SK-N-SH (cell line): ENCODE results near the gene GDPD1. TPM values are rescaled to one million over a fixed set of nuclear protein-coding genes. Genes with fewer than 3 reads are reported as not detected.

ENCODE experiments used
- CTCF ChIA-PET: fragments of 300-600, 350-600 bp; formaldehyde crosslinking; extraction: SDS; loops from one replicate; lab custom pipeline; 2021; lab: Yijun Ruan, JAX
- POLR2A ChIA-PET: fragments of 350-600 bp; sonication (Branson Sonifier 250); formaldehyde crosslinking; extraction: SDS; loops from one replicate; lab custom pipeline; 2020; ENCODE audit warnings: antibody characterized with exemption, inconsistent platforms; lab: Yijun Ruan, JAX
- DNase-seq: peaks from one replicate; pipeline ENCODE4 v3.0.0; 2012
- H2AFZ ChIP-seq: fragments of 200-600 bp; sonication (generic); 2 replicates; pipeline ENCODE4 v1.8.1; 2016; ENCODE audit warnings: antibody characterized with exemption, mild to moderate bottlenecking, low read depth
- H3F3A ChIP-seq: fragments of 200-600 bp; sonication (generic); replicated peaks from 2 replicates; pipeline ENCODE3; 2016; ENCODE audit warnings: antibody characterized with exemption, mild to moderate bottlenecking; ENCODE audit not compliant: insufficient read depth
- H3K27ac ChIP-seq, 2 experiments: fragments of 200-500 bp in 1 of 2; fragments of 200-600 bp in 1 of 2; sonication (Bioruptor generic) in 1 of 2; sonication (generic), shearing (Covaris generic) in 1 of 2; 2 replicates each; pipeline versions ENCODE4 v1.5.1 to v1.6.1; 2014 to 2016; ENCODE audit warnings: low read depth in 2 of 2, inconsistent platforms in 1 of 2, low read length in 1 of 2, mild to moderate bottlenecking in 1 of 2, mixed read lengths in 1 of 2
- H3K27me3 ChIP-seq: fragments of 200-600 bp; sonication (generic), shearing (Covaris generic); 2 replicates; pipeline ENCODE4 v1.6.1; 2016; ENCODE audit warnings: mixed run types; ENCODE audit not compliant: insufficient read depth
- H3K36me3 ChIP-seq, 2 experiments: fragments of 200-500 bp in 1 of 2; fragments of 200-600 bp in 1 of 2; sonication (Bioruptor generic) in 1 of 2; sonication (generic) in 1 of 2; replicated peaks in 1 of 2; 2 replicates each; pipeline versions ENCODE3 to v1.5.1; 2014 to 2016; ENCODE audit warnings: low read length in 1 of 2, mild to moderate bottlenecking in 1 of 2; ENCODE audit not compliant: insufficient read depth in 2 of 2, control insufficient read depth in 1 of 2
- H3K4me1 ChIP-seq, 2 experiments: fragments of 200-500 bp in 1 of 2; fragments of 200-600 bp in 1 of 2; sonication (Bioruptor generic) in 1 of 2; sonication (generic), shearing (Covaris generic) in 1 of 2; 2 replicates each; pipeline versions ENCODE4 v1.5.1 to v1.6.1; 2014 to 2016; ENCODE audit warnings: low read depth in 1 of 2, low read length in 1 of 2, mixed run types in 1 of 2; ENCODE audit not compliant: insufficient read depth in 2 of 2, control insufficient read depth in 1 of 2
- H3K4me2 ChIP-seq: fragments of 200-600 bp; sonication (generic), shearing (Covaris generic); 2 replicates; pipeline ENCODE4 v1.6.1; 2017; ENCODE audit warnings: mixed run types
- H3K4me3 ChIP-seq, 2 experiments: fragments of 200-500 bp in 1 of 2; fragments of 200-600 bp in 1 of 2; sonication (Bioruptor generic) in 1 of 2; sonication (generic), shearing (Covaris generic) in 1 of 2; 2 replicates each; pipeline versions ENCODE4 v1.5.1 to v1.8.1; 2014 to 2016; ENCODE audit warnings: low read depth in 2 of 2, inconsistent platforms in 1 of 2, low read length in 1 of 2, mild to moderate bottlenecking in 1 of 2, mixed read lengths in 1 of 2, moderate library complexity in 1 of 2
- H3K79me2 ChIP-seq: fragments of 200-600 bp; sonication (generic); 2 replicates; pipeline ENCODE4 v1.8.1; 2017; ENCODE audit warnings: mild to moderate bottlenecking; ENCODE audit not compliant: insufficient read depth
- H3K9ac ChIP-seq: fragments of 200-600 bp; sonication (generic); 2 replicates; pipeline ENCODE4 v1.6.1; 2017; ENCODE audit warnings: mixed run types
- H3K9me2 ChIP-seq: fragments of 200-600 bp; sonication (generic); 2 replicates; pipeline ENCODE4 v1.6.1; 2017; ENCODE audit warnings: mixed run types
- H3K9me3 ChIP-seq: fragments of 200-600 bp; sonication (generic); 2 replicates; pipeline ENCODE4 v1.6.1; 2017; ENCODE audit warnings: mixed run types, mild to moderate bottlenecking, moderate library complexity
- H4K20me1 ChIP-seq: fragments of 200-600 bp; sonication (generic); 2 replicates; pipeline ENCODE4 v1.6.1; 2017; ENCODE audit warnings: mild to moderate bottlenecking, mixed run types; ENCODE audit not compliant: insufficient read depth
- CHD2 ChIP-seq: fragments of 150-350 bp; IDR thresholded peaks from 2 replicates; pipeline ENCODE4 v1.6.1; 2018; ENCODE audit warnings: low read length; ENCODE audit not compliant: partially characterized antibody
- EP300 ChIP-seq, 2 experiments: IDR thresholded peaks; 2 replicates each; pipeline versions ENCODE4 v1.4.0 to v1.6.1; 2012; ENCODE audit warnings: borderline replicate concordance in 1 of 2, low read depth in 1 of 2, low read length in 1 of 2
- EZH2phosphoT487 ChIP-seq: fragments of 200-600 bp; sonication (generic); IDR thresholded peaks from 2 replicates; pipeline ENCODE4 v1.6.1; 2017; ENCODE audit warnings: low read depth, mixed run types, mild to moderate bottlenecking, antibody characterized with exemption, moderate library complexity, borderline replicate concordance
- FOSL2 ChIP-seq: IDR thresholded peaks from 2 replicates; pipeline ENCODE4 v1.4.0; 2012; ENCODE audit warnings: low read depth, mild to moderate bottlenecking, moderate library complexity, borderline replicate concordance
- FOXJ3 ChIP-seq: sonication (generic); formaldehyde crosslinking; IDR thresholded peaks from 2 replicates; pipeline ENCODE4 v1.5.1; 2020; ENCODE audit warnings: mild to moderate bottlenecking, missing genetic modification reagents
- FOXM1 ChIP-seq: IDR thresholded peaks from 2 replicates; pipeline ENCODE4 v1.4.0; 2012; ENCODE audit warnings: low read depth, mild to moderate bottlenecking
- GABPA ChIP-seq: IDR thresholded peaks from 2 replicates; pipeline ENCODE4 v1.4.0; 2012; ENCODE audit warnings: low read depth, mild to moderate bottlenecking
- GATA2 ChIP-seq: sonication (generic); formaldehyde crosslinking; IDR thresholded peaks from 2 replicates; pipeline ENCODE4 v1.5.0; 2020; ENCODE audit warnings: mild to moderate bottlenecking, missing genetic modification reagents
- JUND ChIP-seq: IDR thresholded peaks from 2 replicates; pipeline ENCODE4 v1.4.0; 2012
- NFIC ChIP-seq: IDR thresholded peaks from 2 replicates; pipeline ENCODE4 v1.4.0; 2012; ENCODE audit warnings: borderline replicate concordance
- NRF1 ChIP-seq: IDR thresholded peaks from 2 replicates; pipeline ENCODE4 v1.6.1; 2012; ENCODE audit warnings: low read depth, mild to moderate bottlenecking, low read length
- RCOR1 ChIP-seq: fragments of 150-350 bp; IDR thresholded peaks from 2 replicates; pipeline ENCODE4 v1.6.1; 2017; ENCODE audit warnings: antibody characterized with exemption, low read length
- RFX5 ChIP-seq: IDR thresholded peaks from 2 replicates; pipeline ENCODE4 v1.6.1; 2012; ENCODE audit warnings: mild to moderate bottlenecking, improper control_type of control experiment, low read length
- SMC3 ChIP-seq: IDR thresholded peaks from 2 replicates; pipeline ENCODE4 v1.6.1; 2012; ENCODE audit warnings: low read depth, low read length, improper control_type of control experiment
- TCF12 ChIP-seq: IDR thresholded peaks from 2 replicates; pipeline ENCODE4 v1.4.0; 2012
- WGBS: methylation state at CpG from one replicate; pipeline ENCODE4 v1.1.6; 2017; ENCODE audit warnings: low lambda C conversion rate; 5-methylcytosine and 5-hydroxymethylcytosine counted together
- polyA plus RNA-seq, 3 experiments: library from polyadenylated mRNA; depleted of rRNA; stranded (reverse); fragments of >200 nt; gene quantifications; 2 replicates each; pipeline ENCODE4 v1.2.3, GENCODE V29; 2012
- TF ChIP-seq, protein P1 (sequence below): fragments of 150-350 bp; IDR thresholded peaks from 2 replicates; pipeline ENCODE4 v1.6.1; 2016; ENCODE audit warnings: mild to moderate bottlenecking, low read depth, low read length
- TF ChIP-seq, protein P2 (sequence below): IDR thresholded peaks from 2 replicates; pipeline ENCODE4 v1.6.1; 2012; ENCODE audit warnings: mild to moderate bottlenecking, low read depth, low read length, moderate library complexity
- TF ChIP-seq, protein P3 (sequence below): fragments of 200-600 bp; sonication (generic); IDR thresholded peaks from 2 replicates; pipeline ENCODE4 v1.6.1; 2017; ENCODE audit warnings: antibody characterized with exemption, mild to moderate bottlenecking, moderate library complexity
- TF ChIP-seq, protein P4 (sequence below): IDR thresholded peaks from 2 replicates; pipeline ENCODE4 v1.4.0; 2012; ENCODE audit warnings: low read depth, borderline replicate concordance

Gene GDPD1
- polyA plus RNA-seq, 1 of the 3 experiments (the other 2 are of a cell fraction): 1.5 TPM

DNA sequence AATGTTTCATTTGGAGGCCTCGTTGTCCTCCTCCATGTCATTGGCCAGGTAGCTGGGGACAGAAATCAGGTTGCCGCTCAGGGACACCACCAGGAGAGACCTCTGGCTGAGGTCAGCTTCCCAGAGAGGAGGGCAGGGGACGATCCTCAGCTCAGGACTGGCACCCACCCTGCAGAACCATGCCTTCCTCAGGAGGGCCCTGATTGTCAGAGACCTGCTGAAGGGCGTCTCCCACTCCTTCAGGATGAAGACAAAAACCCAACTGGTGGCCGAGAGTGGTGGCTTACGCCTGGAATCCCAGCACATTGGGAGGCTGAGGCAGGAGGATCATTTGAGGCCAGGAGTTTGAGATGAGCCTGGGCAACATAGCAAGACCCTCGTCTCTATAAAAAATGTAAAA is 45.2 kb upstream of the GDPD1 start:
- TF ChIP-seq CHD2: no peak
- no peak for TF ChIP-seq TCF12
- no peak for TF ChIP-seq JUND
- no peak for TF ChIP-seq NFIC
- no peak for TF ChIP-seq FOXJ3
- TF ChIP-seq, protein P1, sequence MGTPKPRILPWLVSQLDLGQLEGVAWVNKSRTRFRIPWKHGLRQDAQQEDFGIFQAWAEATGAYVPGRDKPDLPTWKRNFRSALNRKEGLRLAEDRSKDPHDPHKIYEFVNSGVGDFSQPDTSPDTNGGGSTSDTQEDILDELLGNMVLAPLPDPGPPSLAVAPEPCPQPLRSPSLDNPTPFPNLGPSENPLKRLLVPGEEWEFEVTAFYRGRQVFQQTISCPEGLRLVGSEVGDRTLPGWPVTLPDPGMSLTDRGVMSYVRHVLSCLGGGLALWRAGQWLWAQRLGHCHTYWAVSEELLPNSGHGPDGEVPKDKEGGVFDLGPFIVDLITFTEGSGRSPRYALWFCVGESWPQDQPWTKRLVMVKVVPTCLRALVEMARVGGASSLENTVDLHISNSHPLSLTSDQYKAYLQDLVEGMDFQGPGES: no peak
- TF ChIP-seq GATA2 (CRISPR knock-in tag): no peak
- TF ChIP-seq FOSL2: no peak
- TF ChIP-seq, protein P2, sequence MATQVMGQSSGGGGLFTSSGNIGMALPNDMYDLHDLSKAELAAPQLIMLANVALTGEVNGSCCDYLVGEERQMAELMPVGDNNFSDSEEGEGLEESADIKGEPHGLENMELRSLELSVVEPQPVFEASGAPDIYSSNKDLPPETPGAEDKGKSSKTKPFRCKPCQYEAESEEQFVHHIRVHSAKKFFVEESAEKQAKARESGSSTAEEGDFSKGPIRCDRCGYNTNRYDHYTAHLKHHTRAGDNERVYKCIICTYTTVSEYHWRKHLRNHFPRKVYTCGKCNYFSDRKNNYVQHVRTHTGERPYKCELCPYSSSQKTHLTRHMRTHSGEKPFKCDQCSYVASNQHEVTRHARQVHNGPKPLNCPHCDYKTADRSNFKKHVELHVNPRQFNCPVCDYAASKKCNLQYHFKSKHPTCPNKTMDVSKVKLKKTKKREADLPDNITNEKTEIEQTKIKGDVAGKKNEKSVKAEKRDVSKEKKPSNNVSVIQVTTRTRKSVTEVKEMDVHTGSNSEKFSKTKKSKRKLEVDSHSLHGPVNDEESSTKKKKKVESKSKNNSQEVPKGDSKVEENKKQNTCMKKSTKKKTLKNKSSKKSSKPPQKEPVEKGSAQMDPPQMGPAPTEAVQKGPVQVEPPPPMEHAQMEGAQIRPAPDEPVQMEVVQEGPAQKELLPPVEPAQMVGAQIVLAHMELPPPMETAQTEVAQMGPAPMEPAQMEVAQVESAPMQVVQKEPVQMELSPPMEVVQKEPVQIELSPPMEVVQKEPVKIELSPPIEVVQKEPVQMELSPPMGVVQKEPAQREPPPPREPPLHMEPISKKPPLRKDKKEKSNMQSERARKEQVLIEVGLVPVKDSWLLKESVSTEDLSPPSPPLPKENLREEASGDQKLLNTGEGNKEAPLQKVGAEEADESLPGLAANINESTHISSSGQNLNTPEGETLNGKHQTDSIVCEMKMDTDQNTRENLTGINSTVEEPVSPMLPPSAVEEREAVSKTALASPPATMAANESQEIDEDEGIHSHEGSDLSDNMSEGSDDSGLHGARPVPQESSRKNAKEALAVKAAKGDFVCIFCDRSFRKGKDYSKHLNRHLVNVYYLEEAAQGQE: no peak
- TF ChIP-seq SMC3: no peak
- no peak for TF ChIP-seq RCOR1
- no peak for TF ChIP-seq GABPA
- no peak for TF ChIP-seq NRF1
- no peak for TF ChIP-seq EP300 (IDR thresholded peaks at IDR 0.05; ENCODE audit: borderline replicate concordance in 1 of 2, low read depth in 1 of 2, low read length in 1 of 2)
- no peak for TF ChIP-seq FOXM1
- TF ChIP-seq, protein P3, sequence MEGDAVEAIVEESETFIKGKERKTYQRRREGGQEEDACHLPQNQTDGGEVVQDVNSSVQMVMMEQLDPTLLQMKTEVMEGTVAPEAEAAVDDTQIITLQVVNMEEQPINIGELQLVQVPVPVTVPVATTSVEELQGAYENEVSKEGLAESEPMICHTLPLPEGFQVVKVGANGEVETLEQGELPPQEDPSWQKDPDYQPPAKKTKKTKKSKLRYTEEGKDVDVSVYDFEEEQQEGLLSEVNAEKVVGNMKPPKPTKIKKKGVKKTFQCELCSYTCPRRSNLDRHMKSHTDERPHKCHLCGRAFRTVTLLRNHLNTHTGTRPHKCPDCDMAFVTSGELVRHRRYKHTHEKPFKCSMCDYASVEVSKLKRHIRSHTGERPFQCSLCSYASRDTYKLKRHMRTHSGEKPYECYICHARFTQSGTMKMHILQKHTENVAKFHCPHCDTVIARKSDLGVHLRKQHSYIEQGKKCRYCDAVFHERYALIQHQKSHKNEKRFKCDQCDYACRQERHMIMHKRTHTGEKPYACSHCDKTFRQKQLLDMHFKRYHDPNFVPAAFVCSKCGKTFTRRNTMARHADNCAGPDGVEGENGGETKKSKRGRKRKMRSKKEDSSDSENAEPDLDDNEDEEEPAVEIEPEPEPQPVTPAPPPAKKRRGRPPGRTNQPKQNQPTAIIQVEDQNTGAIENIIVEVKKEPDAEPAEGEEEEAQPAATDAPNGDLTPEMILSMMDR: no peak
- no peak for TF ChIP-seq RFX5
- TF ChIP-seq EZH2phosphoT487: no peak
- TF ChIP-seq, protein P4, sequence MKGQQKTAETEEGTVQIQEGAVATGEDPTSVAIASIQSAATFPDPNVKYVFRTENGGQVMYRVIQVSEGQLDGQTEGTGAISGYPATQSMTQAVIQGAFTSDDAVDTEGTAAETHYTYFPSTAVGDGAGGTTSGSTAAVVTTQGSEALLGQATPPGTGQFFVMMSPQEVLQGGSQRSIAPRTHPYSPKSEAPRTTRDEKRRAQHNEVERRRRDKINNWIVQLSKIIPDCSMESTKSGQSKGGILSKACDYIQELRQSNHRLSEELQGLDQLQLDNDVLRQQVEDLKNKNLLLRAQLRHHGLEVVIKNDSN: no peak
- Histone ChIP-seq H3K27me3 (no peaks in the 10 kb centered on the region), H3F3A (peaks cover 9% of the 10 kb centered on the region), H3K4me3 (no peak overlapping the region), H3K36me3 (peaks cover 3 to 16% of the 10 kb centered on the region in 2 experiments), H3K4me2 (no peak overlapping the region), H3K9me3 (no peaks in the 10 kb centered on the region), H4K20me1 (no peaks in the 10 kb centered on the region; the same call in 1 of the 2 replicates), H3K27ac (no peak overlapping the region), H2AFZ (no peak overlapping the region), H3K4me1 (no peaks in the 10 kb centered on the region), H3K9ac (no peak overlapping the region), H3K79me2 (peaks cover 86% of the 10 kb centered on the region), H3K9me2 (no peaks in the 10 kb centered on the region)
- DNase-seq: no peak
- CTCF ChIA-PET: interaction anchor here (1.5 kb wide), 1 partner anchor 9 kb away, joined by 5 read pairs; no protein-coding TSS in a partner anchor
- POLR2A ChIA-PET: no interaction called here
- WGBS: 99% methylated on average over 7 of the region's 7 CpGs
